ES-I3 (cell line): ENCODE data around the gene SLC39A11.

Source experiments
- H3K36me3 ChIP-seq: 2 replicates; pipeline ENCODE4 v1.6.1; 2013; ENCODE audit warnings: mild to moderate bottlenecking, low read length, control low read depth, moderate library complexity; ENCODE audit not compliant: insufficient read depth
- H3K4me1 ChIP-seq: 2 replicates; pipeline ENCODE4 v1.6.1; 2013; ENCODE audit warnings: mild to moderate bottlenecking, control low read depth, low read length; ENCODE audit not compliant: insufficient read depth
- H3K9ac ChIP-seq: 2 replicates; pipeline ENCODE4 v1.6.1; 2013; ENCODE audit warnings: low read depth, mild to moderate bottlenecking, low read length, moderate library complexity
- H3K9me3 ChIP-seq: 2 replicates; pipeline ENCODE4 v1.6.1; 2013; ENCODE audit warnings: mild to moderate bottlenecking, low read length, moderate library complexity; ENCODE audit not compliant: control insufficient read depth, insufficient read depth

Gene SLC39A11

GRCh38 chr17:73058022-73058421, 34.5 kb downstream of the SLC39A11 start:
- Histone ChIP-seq H3K9me3 (no peaks in the 10 kb centered on the region), H3K9ac (no peak overlapping the region), H3K4me1 (no peaks in the 10 kb centered on the region), H3K36me3 (no peaks in the 10 kb centered on the region)

GRCh38 chr17:73057196-73057595, 35.3 kb downstream of the SLC39A11 start:
- no peak overlapping the region for H3K9ac ChIP-seq
- no peaks in the 10 kb centered on the region for H3K36me3 ChIP-seq
- H3K4me1 ChIP-seq = no peaks in the 10 kb centered on the region
- H3K9me3 ChIP-seq = no peaks in the 10 kb centered on the region

DNA sequence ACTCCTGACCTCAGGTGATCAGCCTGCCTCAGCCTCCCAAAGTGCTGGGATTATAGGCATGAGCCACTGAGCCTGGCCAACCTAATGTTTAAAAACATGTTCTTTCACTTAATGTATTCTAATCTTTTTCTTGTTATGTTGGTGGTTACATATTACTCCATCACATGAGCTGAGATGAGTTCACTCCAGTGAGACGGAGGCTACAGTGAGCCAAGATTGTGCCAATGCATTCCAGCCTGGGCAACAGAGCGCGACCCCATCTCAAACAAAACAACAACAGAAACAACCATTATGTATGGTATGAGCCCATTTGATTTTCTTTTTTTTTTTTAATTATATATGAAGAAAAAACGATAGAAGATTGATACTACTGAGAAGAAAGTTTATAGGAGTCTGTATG, 39.6 kb downstream of the SLC39A11 start:
- Histone ChIP-seq H3K9me3 (no peaks in the 10 kb centered on the region), H3K9ac (no peak overlapping the region), H3K36me3 (no peaks in the 10 kb centered on the region), H3K4me1 (no peaks in the 10 kb centered on the region)

DNA sequence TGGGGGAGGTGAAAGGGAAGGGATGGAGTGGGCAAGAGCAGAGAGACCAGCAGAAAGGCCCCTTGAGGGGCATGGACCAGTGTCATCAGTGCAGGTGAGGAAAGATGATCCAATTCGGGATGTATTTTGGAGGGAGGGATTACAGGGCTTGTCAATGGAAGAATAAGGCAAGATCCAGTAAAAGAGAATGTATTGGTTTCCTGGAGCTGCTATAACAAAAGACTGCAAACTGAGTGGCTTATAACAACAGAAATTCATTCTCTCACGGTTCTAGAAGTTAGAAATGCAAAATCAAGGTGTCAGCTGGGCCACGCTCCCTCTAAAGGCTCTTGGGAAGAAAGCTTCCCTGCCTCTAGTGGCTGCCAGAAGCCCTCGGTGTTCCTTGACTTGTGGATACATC, 41.7 kb downstream of the SLC39A11 start:
- H3K9me3 ChIP-seq = no peaks in the 10 kb centered on the region
- H3K9ac ChIP-seq = no peak overlapping the region
- no peaks in the 10 kb centered on the region for H3K4me1 ChIP-seq
- H3K36me3 ChIP-seq = no peaks in the 10 kb centered on the region

DNA sequence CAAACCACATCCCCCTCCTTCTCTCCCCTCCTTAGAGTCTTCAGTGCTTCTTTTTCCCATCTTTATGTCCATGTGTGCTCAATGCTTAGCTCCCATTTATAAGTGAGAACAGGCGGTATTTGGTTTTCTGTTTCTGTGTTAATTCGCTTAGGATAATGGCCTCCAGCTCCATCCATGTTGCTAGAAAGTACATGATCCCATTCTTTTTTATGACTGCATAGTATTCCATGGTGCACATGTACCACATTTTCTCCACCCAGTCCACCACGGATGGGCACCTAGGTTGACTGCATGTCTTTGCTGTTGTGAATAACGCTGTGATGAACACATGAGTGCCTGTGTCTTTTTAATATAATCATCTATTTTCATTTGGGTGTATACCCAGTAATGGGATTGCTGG, 44.3 kb downstream of the SLC39A11 start:
- Histone ChIP-seq H3K9me3 (no peaks in the 10 kb centered on the region), H3K9ac (no peak overlapping the region), H3K36me3 (no peaks in the 10 kb centered on the region), H3K4me1 (no peaks in the 10 kb centered on the region)

DNA sequence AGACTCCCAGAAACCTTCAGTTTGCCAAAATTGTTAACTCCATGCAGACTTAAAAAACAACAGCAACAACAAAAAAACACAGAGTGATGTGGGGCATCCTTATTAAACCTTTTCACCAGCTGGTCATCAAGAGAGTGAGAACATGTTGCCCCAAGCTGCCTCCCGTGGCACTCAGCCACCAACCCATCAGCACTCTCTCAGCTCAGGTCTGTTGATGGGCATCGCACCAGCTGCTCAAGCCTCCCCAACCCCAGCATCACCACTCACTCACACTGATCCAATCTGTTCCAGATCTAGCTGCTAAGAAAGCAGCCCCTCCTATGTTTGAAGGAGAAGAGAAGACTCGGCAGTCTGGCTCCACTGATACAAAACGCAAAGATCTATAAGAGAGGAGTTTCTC, 46.8 kb downstream of the SLC39A11 start:
- Histone ChIP-seq H3K4me1 (no peaks in the 10 kb centered on the region), H3K36me3 (no peaks in the 10 kb centered on the region), H3K9ac (no peak overlapping the region), H3K9me3 (no peaks in the 10 kb centered on the region)

GRCh38 chr17:73043686-73044581, 48.6 kb downstream of the SLC39A11 start:
- no peaks in the 10 kb centered on the region for H3K4me1 ChIP-seq
- H3K9ac ChIP-seq = no peak overlapping the region
- peaks cover 4% of the 10 kb centered on the region; the same call in 1 of the 2 replicates for H3K9me3 ChIP-seq
- H3K36me3 ChIP-seq = no peaks in the 10 kb centered on the region

- H3K4me1 ChIP-seq = no peaks in the 10 kb centered on the region
- H3K9me3 ChIP-seq = peaks cover 4% of the 10 kb centered on the region; the same call in 1 of the 2 replicates
- no peaks in the 10 kb centered on the region for H3K36me3 ChIP-seq
- H3K9ac ChIP-seq = no peak overlapping the region
Observed at GRCh38 chr17:73042809-73043685, 49.4 kb downstream of the SLC39A11 start.

- no peaks in the 10 kb centered on the region for H3K36me3 ChIP-seq
- H3K4me1 ChIP-seq = no peaks in the 10 kb centered on the region
- H3K9ac ChIP-seq = no peak overlapping the region
- peaks cover 4% of the 10 kb centered on the region; the same call in 1 of the 2 replicates for H3K9me3 ChIP-seq
Observed at GRCh38 chr17:73042225-73042624, 50.3 kb downstream of the SLC39A11 start.

- peaks cover 4% of the 10 kb centered on the region; the same call in 1 of the 2 replicates for H3K9me3 ChIP-seq
- H3K4me1 ChIP-seq = no peaks in the 10 kb centered on the region
- no peak overlapping the region for H3K9ac ChIP-seq
- no peaks in the 10 kb centered on the region for H3K36me3 ChIP-seq
Observed at GRCh38 chr17:73039282-73039681, 53.2 kb downstream of the SLC39A11 start.

DNA sequence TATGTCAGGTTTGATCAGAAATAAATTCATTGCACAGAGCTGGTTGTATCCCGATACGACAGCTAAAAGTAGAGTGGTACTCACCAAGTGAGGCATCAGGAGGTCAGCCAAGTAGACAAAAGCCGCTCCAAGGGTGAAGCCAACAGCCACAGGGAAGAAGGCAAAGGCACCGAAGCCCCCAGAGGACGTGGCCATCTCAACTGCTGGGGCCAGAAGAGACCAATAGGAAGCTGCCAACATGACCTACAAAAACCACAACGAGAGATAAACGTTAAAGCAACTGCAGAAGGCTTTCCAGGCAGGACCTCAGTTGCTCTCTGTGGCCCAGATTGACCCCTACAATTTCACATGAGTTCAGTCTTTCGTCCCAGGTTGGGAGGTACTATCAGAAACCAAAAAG, 61.0 kb downstream of the SLC39A11 start:
- H3K9ac ChIP-seq = no peak overlapping the region
- H3K9me3 ChIP-seq = no peaks in the 10 kb centered on the region
- no peaks in the 10 kb centered on the region for H3K36me3 ChIP-seq
- H3K4me1 ChIP-seq = no peaks in the 10 kb centered on the region

GRCh38 chr17:73030995-73031394, 61.5 kb downstream of the SLC39A11 start:
- no peaks in the 10 kb centered on the region for H3K36me3 ChIP-seq
- H3K4me1 ChIP-seq = no peaks in the 10 kb centered on the region
- H3K9ac ChIP-seq = no peak overlapping the region
- H3K9me3 ChIP-seq = no peaks in the 10 kb centered on the region

- Histone ChIP-seq H3K9me3 (no peaks in the 10 kb centered on the region), H3K36me3 (no peaks in the 10 kb centered on the region)
Observed at GRCh38 chr17:73030501-73030921, 62.0 kb downstream of the SLC39A11 start.

GRCh38 chr17:73029991-73030390, 62.5 kb downstream of the SLC39A11 start:
- Histone ChIP-seq H3K4me1 (no peaks in the 10 kb centered on the region), H3K36me3 (no peaks in the 10 kb centered on the region), H3K9me3 (no peaks in the 10 kb centered on the region), H3K9ac (no peak overlapping the region)

More at GRCh38 chr17:73030501-73030921, 62.0 kb downstream of the SLC39A11 start:
- no peaks in the 10 kb centered on the region for H3K4me1 ChIP-seq
- H3K9ac ChIP-seq = no peak overlapping the region
